ENCODE measurements around the gene GPX3.

- TF ChIP-seq CTCF (IDR thresholded peaks at IDR 0.05 in 8 of 11, conservative IDR thresholded peaks at IDR 0.05 in 3 of 11) (no peak), POLR2AphosphoS5 (IDR thresholded peaks at IDR 0.05) (no peak)
Observed at GRCh38 chr5:151004499-151004898, 15.9 kb upstream of the GPX3 start.

Measured in spleen (tissue), 7 donors.